Endothelial cell (in vitro differentiated cells): ENCODE data around the gene RUFY4. TPM values are rescaled to one million over a fixed set of nuclear protein-coding genes. Genes with fewer than 3 reads are reported as not detected.

Experiments
- DNase-seq: peaks from one replicate; pipeline ENCODE4 v3.0.0; 2021; ENCODE audit warnings: low spot score
- H3K27ac Mint-ChIP-seq: one replicate; pipeline ENCODE4 v1.8.0; 2021; ENCODE audit warnings: mixed read lengths, inconsistent platforms; ENCODE audit not compliant: unreplicated experiment
- H3K27me3 Mint-ChIP-seq: one replicate; pipeline ENCODE4 v1.8.0; 2021; ENCODE audit warnings: mild to moderate bottlenecking, moderate library complexity, mixed read lengths, inconsistent platforms; ENCODE audit not compliant: unreplicated experiment
- H3K36me3 Mint-ChIP-seq: one replicate; pipeline ENCODE4 v1.8.0; 2021; ENCODE audit warnings: mild to moderate bottlenecking, low read depth, mixed read lengths, inconsistent platforms; ENCODE audit not compliant: unreplicated experiment
- H3K4me1 Mint-ChIP-seq: one replicate; pipeline ENCODE4 v1.8.0; 2021; ENCODE audit warnings: mild to moderate bottlenecking, mixed read lengths, inconsistent platforms; ENCODE audit not compliant: unreplicated experiment
- H3K4me3 Mint-ChIP-seq: one replicate; pipeline ENCODE4 v1.8.0; 2021; ENCODE audit warnings: mild to moderate bottlenecking, mixed read lengths, inconsistent platforms; ENCODE audit not compliant: unreplicated experiment
- H3K9me3 Mint-ChIP-seq: one replicate; pipeline ENCODE4 v1.8.0; 2021; ENCODE audit warnings: mixed read lengths, inconsistent platforms; ENCODE audit not compliant: unreplicated experiment
- CTCF ChIP-seq: fragments of 200-600 bp; sonication (generic); IDR thresholded peaks from one replicate; pipeline ENCODE4 v1.5.0; 2021; ENCODE audit warnings: antibody characterized with exemption; ENCODE audit not compliant: unreplicated experiment
- total RNA-seq: library from RNA; stranded (reverse); fragmentation: NEBNext Ultra II Directional; extraction: Animal tissue kit (Norgen Biotek cat#: 25700); gene quantifications from one replicate; pipeline ENCODE4 v1.2.1, GENCODE V29; 2021; ENCODE audit not compliant: unreplicated experiment

RUFY4 gene
- total RNA-seq, 1 donor from 2014 or later: not detected

- Mint-ChIP-seq H3K27ac (no peak overlapping the region), H3K4me1 (peaks cover 3% of the 10 kb centered on the region), H3K27me3 (peaks cover 7% of the 10 kb centered on the region), H3K36me3 (no peaks in the 10 kb centered on the region), H3K9me3 (peaks cover 7% of the 10 kb centered on the region), H3K4me3 (no peak overlapping the region)
- TF ChIP-seq CTCF: no peak
- no peak for DNase-seq
Observed at GRCh38 chr2:218083352-218083676, 14.3 kb downstream of the RUFY4 start.

GRCh38 chr2:218086478-218086877 lies 17.4 kb downstream of the RUFY4 start:
- Mint-ChIP-seq H3K27me3 (peaks cover 12% of the 10 kb centered on the region), H3K36me3 (no peaks in the 10 kb centered on the region), H3K9me3 (peaks cover 7% of the 10 kb centered on the region), H3K4me3 (no peak overlapping the region), H3K4me1 (peaks cover 3% of the 10 kb centered on the region), H3K27ac (no peak overlapping the region)
- no peak for TF ChIP-seq CTCF
- DNase-seq: no peak

GRCh38 chr2:218089259-218089658 lies 20.2 kb downstream of the RUFY4 start:
- Mint-ChIP-seq H3K9me3 (peaks cover 7% of the 10 kb centered on the region), H3K4me1 (no peaks in the 10 kb centered on the region), H3K27me3 (peaks cover 12% of the 10 kb centered on the region), H3K27ac (no peak overlapping the region), H3K36me3 (no peaks in the 10 kb centered on the region), H3K4me3 (no peak overlapping the region)
- TF ChIP-seq CTCF: no peak
- DNase-seq: no peak

GRCh38 chr2:218091746-218092145 lies 22.7 kb downstream of the RUFY4 start:
- Mint-ChIP-seq H3K27me3 (peaks cover 12% of the 10 kb centered on the region), H3K4me1 (no peaks in the 10 kb centered on the region), H3K9me3 (no peaks in the 10 kb centered on the region), H3K27ac (no peak overlapping the region), H3K4me3 (no peak overlapping the region), H3K36me3 (no peaks in the 10 kb centered on the region)
- no peak for DNase-seq
- TF ChIP-seq CTCF: no peak

- H3K4me1 Mint-ChIP-seq: no peaks in the 10 kb centered on the region
- H3K4me3 Mint-ChIP-seq: no peak overlapping the region
- no peaks in the 10 kb centered on the region for H3K9me3 Mint-ChIP-seq
- peaks cover 9% of the 10 kb centered on the region for H3K27me3 Mint-ChIP-seq
- no peaks in the 10 kb centered on the region for H3K36me3 Mint-ChIP-seq
- TF ChIP-seq CTCF: no peak
- no peak for DNase-seq
- H3K27ac Mint-ChIP-seq: no peak overlapping the region
Observed at GRCh38 chr2:218093879-218094278, 24.8 kb downstream of the RUFY4 start.
